Measurements from ENCODE around the gene TMEM131. TPM values are rescaled to one million over a fixed set of nuclear protein-coding genes. Genes with fewer than 3 reads are reported as not detected.

Gene TMEM131
- total RNA-seq, 1 donor from 2014 or later: 58.8 TPM

DNA sequence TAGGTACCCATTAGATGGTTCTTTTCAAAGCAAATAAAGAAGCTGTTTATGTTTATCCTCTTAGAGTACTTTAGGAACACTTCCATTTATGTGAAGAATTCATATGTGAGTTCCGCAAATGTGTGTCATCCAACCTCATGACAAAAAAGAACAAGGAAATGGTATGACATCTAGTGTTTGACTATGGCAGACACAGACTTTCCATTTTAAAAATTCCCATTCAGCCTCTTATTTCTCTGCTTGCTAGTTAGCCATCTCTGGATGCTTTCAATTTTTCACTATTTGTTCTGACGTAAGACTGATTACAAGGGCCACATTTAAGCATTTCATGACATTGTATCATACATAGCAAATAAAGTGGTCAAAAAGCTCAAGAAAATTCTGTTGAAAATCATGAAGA lies 179.3 kb downstream of the TMEM131 start:
- H3K36me3 Mint-ChIP-seq (ENCODE audit: insufficient read depth): peaks cover 15% of the 10 kb centered on the region
- H3K4me1 Mint-ChIP-seq (ENCODE audit: low read depth): no peaks in the 10 kb centered on the region
- no peaks in the 10 kb centered on the region for H3K27me3 Mint-ChIP-seq
- no peak overlapping the region for H3K4me3 Mint-ChIP-seq (ENCODE audit: low read depth)
- no peaks in the 10 kb centered on the region for H3K9me3 Mint-ChIP-seq (ENCODE audit: low read depth)
- TF ChIP-seq, protein P1, sequence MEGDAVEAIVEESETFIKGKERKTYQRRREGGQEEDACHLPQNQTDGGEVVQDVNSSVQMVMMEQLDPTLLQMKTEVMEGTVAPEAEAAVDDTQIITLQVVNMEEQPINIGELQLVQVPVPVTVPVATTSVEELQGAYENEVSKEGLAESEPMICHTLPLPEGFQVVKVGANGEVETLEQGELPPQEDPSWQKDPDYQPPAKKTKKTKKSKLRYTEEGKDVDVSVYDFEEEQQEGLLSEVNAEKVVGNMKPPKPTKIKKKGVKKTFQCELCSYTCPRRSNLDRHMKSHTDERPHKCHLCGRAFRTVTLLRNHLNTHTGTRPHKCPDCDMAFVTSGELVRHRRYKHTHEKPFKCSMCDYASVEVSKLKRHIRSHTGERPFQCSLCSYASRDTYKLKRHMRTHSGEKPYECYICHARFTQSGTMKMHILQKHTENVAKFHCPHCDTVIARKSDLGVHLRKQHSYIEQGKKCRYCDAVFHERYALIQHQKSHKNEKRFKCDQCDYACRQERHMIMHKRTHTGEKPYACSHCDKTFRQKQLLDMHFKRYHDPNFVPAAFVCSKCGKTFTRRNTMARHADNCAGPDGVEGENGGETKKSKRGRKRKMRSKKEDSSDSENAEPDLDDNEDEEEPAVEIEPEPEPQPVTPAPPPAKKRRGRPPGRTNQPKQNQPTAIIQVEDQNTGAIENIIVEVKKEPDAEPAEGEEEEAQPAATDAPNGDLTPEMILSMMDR (IDR thresholded peaks at IDR 0.05; ENCODE audit: unreplicated experiment): no peak
- DNase-seq (ENCODE audit: low spot score, unreplicated experiment): no peak
- no peak overlapping the region for H3K27ac Mint-ChIP-seq

DNA sequence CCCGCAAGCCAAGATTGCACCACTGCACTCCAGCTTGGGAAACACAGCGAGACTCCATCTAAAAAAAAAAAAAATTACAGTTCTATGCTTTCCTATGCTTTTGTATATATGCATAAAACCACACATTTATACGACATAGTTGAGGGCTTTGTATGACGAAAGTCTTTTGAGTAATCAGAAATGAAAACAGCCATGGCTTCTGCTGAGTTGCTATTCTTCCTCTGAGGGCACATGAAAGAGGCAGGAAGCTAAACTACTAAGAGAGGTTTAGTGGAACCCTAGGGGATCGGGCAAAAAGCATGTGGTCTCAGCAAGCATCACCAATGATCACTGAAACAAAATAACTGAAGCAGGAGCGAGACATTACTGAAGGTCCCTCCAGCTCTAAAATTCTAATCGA lies 182.8 kb downstream of the TMEM131 start:
- Mint-ChIP-seq H3K27me3 (no peaks in the 10 kb centered on the region), H3K4me3 (ENCODE audit: low read depth) (no peak overlapping the region), H3K36me3 (ENCODE audit: insufficient read depth) (peaks cover 15% of the 10 kb centered on the region), H3K4me1 (ENCODE audit: low read depth) (no peaks in the 10 kb centered on the region), H3K27ac (no peak overlapping the region), H3K9me3 (ENCODE audit: low read depth) (no peaks in the 10 kb centered on the region)
- DNase-seq (ENCODE audit: low spot score, unreplicated experiment): no peak
- TF ChIP-seq, protein P1 (IDR thresholded peaks at IDR 0.05; ENCODE audit: unreplicated experiment): no peak

- H3K4me1 Mint-ChIP-seq (ENCODE audit: low read depth): peaks cover 6% of the 10 kb centered on the region
Observed at GRCh38 chr2:97808816-97809215, 186.9 kb downstream of the TMEM131 start.

GRCh38 chr2:97806738-97807618 lies 188.8 kb downstream of the TMEM131 start:
- peak; percentile 60 for DNase-seq (ENCODE audit: low spot score, unreplicated experiment)
- Mint-ChIP-seq H3K4me3 (ENCODE audit: low read depth) (no peak overlapping the region), H3K36me3 (ENCODE audit: insufficient read depth) (peaks cover 10% of the 10 kb centered on the region), H3K27ac (no peak overlapping the region), H3K27me3 (no peaks in the 10 kb centered on the region), H3K9me3 (ENCODE audit: low read depth) (no peaks in the 10 kb centered on the region), H3K4me1 (ENCODE audit: low read depth) (peaks cover 10% of the 10 kb centered on the region)
- TF ChIP-seq, protein P1 (IDR thresholded peaks at IDR 0.05; ENCODE audit: unreplicated experiment): peak; percentile 94

More at GRCh38 chr2:97808816-97809215, 186.9 kb downstream of the TMEM131 start:
- peaks cover 18% of the 10 kb centered on the region for H3K36me3 Mint-ChIP-seq (ENCODE audit: insufficient read depth)
- H3K27ac Mint-ChIP-seq: no peak overlapping the region
- DNase-seq (ENCODE audit: low spot score, unreplicated experiment): no peak
- H3K9me3 Mint-ChIP-seq (ENCODE audit: low read depth): no peaks in the 10 kb centered on the region
- no peaks in the 10 kb centered on the region for H3K27me3 Mint-ChIP-seq
- TF ChIP-seq, protein P1 (IDR thresholded peaks at IDR 0.05; ENCODE audit: unreplicated experiment): no peak
- no peak overlapping the region for H3K4me3 Mint-ChIP-seq (ENCODE audit: low read depth)

DNA sequence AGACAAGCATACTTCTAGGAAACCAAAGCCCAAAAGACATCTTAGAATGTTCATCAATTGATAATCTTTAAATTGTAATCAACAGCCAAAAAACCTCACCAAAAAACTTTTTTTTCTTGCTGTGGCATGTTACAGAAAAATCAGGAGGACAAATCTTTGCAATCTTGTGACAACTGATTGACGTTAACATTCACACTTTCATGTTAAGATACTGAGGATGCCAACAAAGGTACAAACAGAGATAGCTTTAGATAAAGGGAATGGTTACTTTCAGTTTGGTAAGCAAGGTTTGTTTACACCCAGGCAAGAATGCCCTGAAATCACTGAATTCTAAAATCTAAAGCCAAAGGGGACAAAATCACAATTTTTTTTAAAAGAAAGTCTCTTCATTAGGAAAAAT lies 190.0 kb downstream of the TMEM131 start:
- TF ChIP-seq, protein P1 (IDR thresholded peaks at IDR 0.05; ENCODE audit: unreplicated experiment): no peak
- H3K36me3 Mint-ChIP-seq (ENCODE audit: insufficient read depth): peaks cover 6% of the 10 kb centered on the region
- no peak for DNase-seq (ENCODE audit: low spot score, unreplicated experiment)
- peaks cover 10% of the 10 kb centered on the region for H3K4me1 Mint-ChIP-seq (ENCODE audit: low read depth)
- H3K9me3 Mint-ChIP-seq (ENCODE audit: low read depth): no peaks in the 10 kb centered on the region
- no peaks in the 10 kb centered on the region for H3K27me3 Mint-ChIP-seq
- no peak overlapping the region for H3K4me3 Mint-ChIP-seq (ENCODE audit: low read depth)
- no peak overlapping the region for H3K27ac Mint-ChIP-seq
